Activated T-cell treated with anti-CD3 and anti-CD28 coated beads, Interleukin-2, amount 50 U/mL, for 72 hours (primary cell): ENCODE results near the gene MED15. TPM values are rescaled to one million over a fixed set of nuclear protein-coding genes. Genes with fewer than 3 reads are reported as not detected.
"Not testable (repeated sequence)": the region's sequence is repeated elsewhere in the genome, so short reads cannot be mapped to it uniquely, and the experiment has no call there.

ENCODE experiments used
- ATAC-seq, 2 donors: fragments of 150-1000 bp; cut with Tn5 transposase; replicated peaks in 1 of 2; 2 replicates each; pipeline ENCODE4 v1.10.0; 2021; ENCODE audit warnings: moderate library complexity in 2 of 2, mild to moderate bottlenecking in 1 of 2
- DNase-seq, 2 donors: peaks; one replicate each; pipeline ENCODE4 v3.0.0; 2021 to 2022; ENCODE audit warnings: mixed read lengths in 1 of 2
- H3K27ac Mint-ChIP-seq: one replicate; pipeline ENCODE4 v1.8.0; 2022; ENCODE audit warnings: mild to moderate bottlenecking, moderate library complexity, mixed read lengths
- H3K27me3 Mint-ChIP-seq: one replicate; pipeline ENCODE4 v1.8.0; 2022; ENCODE audit warnings: low read depth, mixed read lengths
- H3K36me3 Mint-ChIP-seq, 2 donors: one replicate each; pipeline ENCODE4 v1.8.0; 2022; ENCODE audit warnings: mixed read lengths in 2 of 2, mild to moderate bottlenecking in 1 of 2; ENCODE audit not compliant: insufficient read depth in 2 of 2
- H3K4me1 Mint-ChIP-seq: one replicate; pipeline ENCODE4 v1.8.0; 2022; ENCODE audit warnings: low read depth, mixed read lengths
- H3K4me3 Mint-ChIP-seq, 2 donors: one replicate each; pipeline ENCODE4 v1.8.0; 2022; ENCODE audit warnings: mild to moderate bottlenecking in 2 of 2, mixed read lengths in 2 of 2, moderate library complexity in 2 of 2
- H3K9me3 Mint-ChIP-seq, 2 donors: one replicate each; pipeline ENCODE4 v1.8.0; 2022; ENCODE audit warnings: mixed read lengths in 2 of 2
- total RNA-seq, 2 donors: library from RNA; stranded (reverse); gene quantifications; one replicate each; pipeline ENCODE4 v1.2.3, GENCODE V29; 2022

MED15 gene
- total RNA-seq, 2 donors from 2014 or later: 106 to 113 TPM

GRCh38 chr22:20533095-20533878 is 25.9 kb downstream of the MED15 start:
- Mint-ChIP-seq H3K4me3 (peak overlapping the region in 1 of 2 donors; percentile 8), H3K9me3 (no peaks in the 10 kb centered on the region), H3K36me3 (peaks cover 2 to 10% of the 10 kb centered on the region in 2 donors), H3K27me3 (no peaks in the 10 kb centered on the region), H3K27ac (peak overlapping the region; percentile 77), H3K4me1 (peaks cover 53% of the 10 kb centered on the region)
- ATAC-seq (peak; percentile 26 to 27), DNase-seq (no peak)

GRCh38 chr22:20533879-20534265 is 26.5 kb downstream of the MED15 start:
- Mint-ChIP-seq H3K9me3 (no peaks in the 10 kb centered on the region), H3K27ac (peak overlapping the region; percentile 77), H3K4me3 (no peak overlapping the region), H3K27me3 (no peaks in the 10 kb centered on the region), H3K36me3 (peaks cover 2 to 13% of the 10 kb centered on the region in 2 donors), H3K4me1 (peaks cover 51% of the 10 kb centered on the region)
- DNase-seq (no peak), ATAC-seq (peak in 1 of 2 donors; percentile 16)

GRCh38 chr22:20536590-20537324 is 29.3 kb downstream of the MED15 start:
- no peak for ATAC-seq
- Mint-ChIP-seq H3K27ac (peak overlapping the region; percentile 5), H3K36me3 (peaks cover 7 to 22% of the 10 kb centered on the region in 2 donors), H3K9me3 (no peaks in the 10 kb centered on the region), H3K4me1 (peaks cover 36% of the 10 kb centered on the region), H3K27me3 (no peaks in the 10 kb centered on the region), H3K4me3 (no peak overlapping the region)
- DNase-seq: no peak

GRCh38 chr22:20537325-20537756 is 29.9 kb downstream of the MED15 start:
- no peak for DNase-seq
- no peak overlapping the region for H3K27ac Mint-ChIP-seq
- peaks cover 30% of the 10 kb centered on the region for H3K4me1 Mint-ChIP-seq
- no peak for ATAC-seq
- H3K27me3 Mint-ChIP-seq: no peaks in the 10 kb centered on the region
- H3K4me3 Mint-ChIP-seq: no peak overlapping the region
- no peaks in the 10 kb centered on the region for H3K9me3 Mint-ChIP-seq
- peaks cover 7 to 23% of the 10 kb centered on the region in 2 donors for H3K36me3 Mint-ChIP-seq

- no peak overlapping the region for H3K4me3 Mint-ChIP-seq
- H3K4me1 Mint-ChIP-seq: peaks cover 31% of the 10 kb centered on the region
- H3K27me3 Mint-ChIP-seq: no peaks in the 10 kb centered on the region
- no peak overlapping the region for H3K27ac Mint-ChIP-seq
- no peak for DNase-seq
- no peaks in the 10 kb centered on the region for H3K9me3 Mint-ChIP-seq
- peaks cover 7 to 26% of the 10 kb centered on the region in 2 donors for H3K36me3 Mint-ChIP-seq
- no peak for ATAC-seq
These were observed 30.6 kb downstream of the MED15 start for GRCh38 chr22:20537983-20538382.

GRCh38 chr22:20538875-20539274 is 31.5 kb downstream of the MED15 start:
- H3K4me1 Mint-ChIP-seq: peaks cover 25% of the 10 kb centered on the region
- DNase-seq, H3K27me3 Mint-ChIP-seq, H3K4me3 Mint-ChIP-seq, H3K27ac Mint-ChIP-seq, ATAC-seq, H3K9me3 Mint-ChIP-seq: not testable (repeated sequence)
- H3K36me3 Mint-ChIP-seq: peaks cover 7 to 30% of the 10 kb centered on the region in 2 donors

- Mint-ChIP-seq H3K27ac (no peak overlapping the region), H3K27me3 (no peaks in the 10 kb centered on the region), H3K4me3 (no peak overlapping the region), H3K9me3 (peaks cover 0 to 4% of the 10 kb centered on the region in 2 donors), H3K4me1 (peaks cover 38% of the 10 kb centered on the region), H3K36me3 (peaks cover 14 to 36% of the 10 kb centered on the region in 2 donors)
- DNase-seq: no peak
- no peak for ATAC-seq
These were observed 34.6 kb downstream of the MED15 start for GRCh38 chr22:20542055-20542454.

GRCh38 chr22:20542736-20543135 is 35.3 kb downstream of the MED15 start:
- ATAC-seq (no peak), DNase-seq (no peak)
- H3K4me3 Mint-ChIP-seq: no peak overlapping the region
- peak overlapping the region; percentile 84 for H3K27ac Mint-ChIP-seq
- peaks cover 12 to 34% of the 10 kb centered on the region in 2 donors for H3K36me3 Mint-ChIP-seq
- peaks cover 38% of the 10 kb centered on the region for H3K4me1 Mint-ChIP-seq
- no peaks in the 10 kb centered on the region for H3K27me3 Mint-ChIP-seq
- peaks cover 0 to 4% of the 10 kb centered on the region in 2 donors for H3K9me3 Mint-ChIP-seq

- not testable (repeated sequence) for DNase-seq, H3K4me3 Mint-ChIP-seq, H3K27me3 Mint-ChIP-seq, H3K9me3 Mint-ChIP-seq, ATAC-seq
- peaks cover 10 to 23% of the 10 kb centered on the region in 2 donors for H3K36me3 Mint-ChIP-seq
- peak overlapping the region; percentile 99 for H3K27ac Mint-ChIP-seq
- H3K4me1 Mint-ChIP-seq: peaks cover 62% of the 10 kb centered on the region
These were observed 37.9 kb downstream of the MED15 start for GRCh38 chr22:20545318-20545634.

- DNase-seq (no peak), ATAC-seq (no peak)
- H3K27ac Mint-ChIP-seq: peak overlapping the region; percentile 99
- H3K9me3 Mint-ChIP-seq: peaks cover 0 to 4% of the 10 kb centered on the region in 2 donors
- peaks cover 7 to 19% of the 10 kb centered on the region in 2 donors for H3K36me3 Mint-ChIP-seq
- H3K27me3 Mint-ChIP-seq: no peaks in the 10 kb centered on the region
- peaks cover 68% of the 10 kb centered on the region for H3K4me1 Mint-ChIP-seq
- no peak overlapping the region for H3K4me3 Mint-ChIP-seq
These were observed 38.5 kb downstream of the MED15 start for GRCh38 chr22:20545681-20546521.

- Mint-ChIP-seq H3K36me3 (peaks cover 7 to 18% of the 10 kb centered on the region in 2 donors), H3K4me3 (no peak overlapping the region), H3K9me3 (peaks cover 0 to 4% of the 10 kb centered on the region in 2 donors), H3K27me3 (no peaks in the 10 kb centered on the region), H3K27ac (peak overlapping the region; percentile 99), H3K4me1 (peaks cover 75% of the 10 kb centered on the region)
- ATAC-seq (no peak), DNase-seq (no peak)
These were observed 39.1 kb downstream of the MED15 start for GRCh38 chr22:20546541-20546950.

GRCh38 chr22:20547029-20547428 is 39.6 kb downstream of the MED15 start:
- H3K9me3 Mint-ChIP-seq: peaks cover 0 to 4% of the 10 kb centered on the region in 2 donors
- H3K27ac Mint-ChIP-seq: peak overlapping the region; percentile 49
- DNase-seq: no peak
- no peak overlapping the region for H3K4me3 Mint-ChIP-seq
- H3K4me1 Mint-ChIP-seq: peaks cover 80% of the 10 kb centered on the region
- no peaks in the 10 kb centered on the region for H3K27me3 Mint-ChIP-seq
- H3K36me3 Mint-ChIP-seq: peaks cover 9 to 19% of the 10 kb centered on the region in 2 donors
- ATAC-seq: no peak
